Keratinocyte (primary cell): ENCODE data around the gene MICALL1. TPM values are rescaled to one million over a fixed set of nuclear protein-coding genes. Genes with fewer than 3 reads are reported as not detected.

Source experiments
- DNase-seq: peaks from one replicate; pipeline ENCODE4 v3.0.0-alpha.2; 2011; ENCODE audit warnings: low read depth, missing footprints, low spot score
- FAIRE-seq: peaks from 2 replicates; lab custom pipeline; 2011; peaks lifted over from hg19 to GRCh38; lab: Jason Lieb, UNC
- H2AFZ ChIP-seq: 2 replicates; pipeline ENCODE4 v1.6.0; 2012; ENCODE audit warnings: low read length, control low read depth, inconsistent platforms; ENCODE audit not compliant: control insufficient read depth
- H3K27ac ChIP-seq: 2 replicates; pipeline ENCODE4 v1.5.1; 2011; ENCODE audit warnings: low read length; ENCODE audit not compliant: control insufficient read depth, insufficient read depth
- H3K27me3 ChIP-seq: 3 replicates; pipeline ENCODE4 v1.6.0; 2011; ENCODE audit warnings: low read length; ENCODE audit not compliant: control insufficient read depth, insufficient read depth; ENCODE audit errors: extremely low read depth
- H3K36me3 ChIP-seq, 2 experiments: 2 replicates in 1 of 2; 3 replicates in 1 of 2; pipeline ENCODE4 v1.5.1; 2011; ENCODE audit warnings: low read length in 2 of 2, mild to moderate bottlenecking in 1 of 2; ENCODE audit not compliant: control insufficient read depth in 2 of 2, insufficient read depth in 2 of 2; ENCODE audit errors: extremely low read depth in 1 of 2
- H3K4me1 ChIP-seq: 3 replicates; pipeline ENCODE4 v1.5.1; 2011; ENCODE audit warnings: low read length; ENCODE audit not compliant: control insufficient read depth, insufficient read depth; ENCODE audit errors: extremely low read depth
- H3K4me2 ChIP-seq: 3 replicates; pipeline ENCODE4 v1.6.0; 2011; ENCODE audit warnings: low read depth, low read length; ENCODE audit not compliant: control insufficient read depth, insufficient read depth; ENCODE audit errors: extremely low read depth
- H3K4me3 ChIP-seq, 3 experiments: fragments of 200-600 bp in 1 of 3; sonication (generic) in 1 of 3; 2 replicates in 2 of 3; 3 replicates in 1 of 3; pipeline ENCODE4 v1.5.1; 2011 to 2016; ENCODE audit warnings: low read length in 3 of 3, mild to moderate bottlenecking in 3 of 3, control low read depth in 2 of 3, inconsistent platforms in 1 of 3, low read depth in 1 of 3, mixed read lengths in 1 of 3, mixed run types in 1 of 3, moderate library complexity in 1 of 3; ENCODE audit not compliant: control insufficient read depth in 2 of 3, insufficient read depth in 2 of 3; ENCODE audit errors: extremely low read depth in 1 of 3
- H3K79me2 ChIP-seq: 2 replicates; pipeline ENCODE4 v1.6.0; 2012; ENCODE audit warnings: low read length; ENCODE audit not compliant: control insufficient read depth, insufficient read depth
- H3K9ac ChIP-seq: 3 replicates; pipeline ENCODE4 v1.6.0; 2011; ENCODE audit warnings: low read length; ENCODE audit not compliant: control insufficient read depth, insufficient read depth; ENCODE audit errors: extremely low read depth
- H3K9me1 ChIP-seq: 3 replicates; pipeline ENCODE4 v1.6.0; 2011; ENCODE audit warnings: low read length; ENCODE audit not compliant: control insufficient read depth, insufficient read depth; ENCODE audit errors: extremely low read depth
- H3K9me3 ChIP-seq: 2 replicates; pipeline ENCODE4 v1.5.1; 2012; ENCODE audit warnings: low read depth, low read length; ENCODE audit not compliant: control insufficient read depth
- H4K20me1 ChIP-seq: 3 replicates; pipeline ENCODE4 v1.6.0; 2011; ENCODE audit warnings: low read length; ENCODE audit not compliant: control insufficient read depth, insufficient read depth; ENCODE audit errors: extremely low read depth
- CTCF ChIP-seq, 3 experiments: IDR thresholded peaks in 1 of 3; conservative IDR thresholded peaks in 1 of 3; optimal IDR thresholded peaks in 1 of 3; 2 replicates in 2 of 3; 3 replicates in 1 of 3; pipeline versions ENCODE3 to v1.5.1; 2011; ENCODE audit warnings: low read length in 3 of 3, mild to moderate bottlenecking in 3 of 3, moderate library complexity in 2 of 3, control low read depth in 1 of 3, inconsistent platforms in 1 of 3; ENCODE audit not compliant: insufficient read depth in 2 of 3; ENCODE audit errors: extremely low read depth in 1 of 3
- EZH2 ChIP-seq: IDR thresholded peaks from one replicate; pipeline ENCODE4 v1.6.1; 2012; ENCODE audit warnings: inconsistent platforms, mild to moderate bottlenecking, low read length, moderate library complexity
- dilution Hi-C: fragments of 300-500 bp; cut with MboI; formaldehyde crosslinking; loops from one replicate; pipeline ENCODE4 v1.7.0; 2020; ENCODE audit warnings: low sequenced_read_pairs; ENCODE audit not compliant: extremely low pct_ligation_motif_present
- polyA plus RNA-seq, 5 experiments: library from polyadenylated mRNA; depleted of rRNA in 3 of 5; stranded (reverse) in 3 of 5; stranded (forward) in 1 of 5; unstranded in 1 of 5; fragments of >200 nt; gene quantifications; 1 replicate in 1 of 5; 2 replicates in 3 of 5; 3 replicates in 1 of 5; pipeline versions ENCODE4 v1.2.1 to v1.2.3, GENCODE V29; 2011 to 2012; ENCODE audit warnings: missing spikeins in 2 of 5, low read depth in 1 of 5, low replicate concordance in 1 of 5

MICALL1 gene
- polyA plus RNA-seq, 1 donor (not counting 4 experiments of a cell fraction or from before 2014, with no cell fraction given): 42.8 TPM

DNA sequence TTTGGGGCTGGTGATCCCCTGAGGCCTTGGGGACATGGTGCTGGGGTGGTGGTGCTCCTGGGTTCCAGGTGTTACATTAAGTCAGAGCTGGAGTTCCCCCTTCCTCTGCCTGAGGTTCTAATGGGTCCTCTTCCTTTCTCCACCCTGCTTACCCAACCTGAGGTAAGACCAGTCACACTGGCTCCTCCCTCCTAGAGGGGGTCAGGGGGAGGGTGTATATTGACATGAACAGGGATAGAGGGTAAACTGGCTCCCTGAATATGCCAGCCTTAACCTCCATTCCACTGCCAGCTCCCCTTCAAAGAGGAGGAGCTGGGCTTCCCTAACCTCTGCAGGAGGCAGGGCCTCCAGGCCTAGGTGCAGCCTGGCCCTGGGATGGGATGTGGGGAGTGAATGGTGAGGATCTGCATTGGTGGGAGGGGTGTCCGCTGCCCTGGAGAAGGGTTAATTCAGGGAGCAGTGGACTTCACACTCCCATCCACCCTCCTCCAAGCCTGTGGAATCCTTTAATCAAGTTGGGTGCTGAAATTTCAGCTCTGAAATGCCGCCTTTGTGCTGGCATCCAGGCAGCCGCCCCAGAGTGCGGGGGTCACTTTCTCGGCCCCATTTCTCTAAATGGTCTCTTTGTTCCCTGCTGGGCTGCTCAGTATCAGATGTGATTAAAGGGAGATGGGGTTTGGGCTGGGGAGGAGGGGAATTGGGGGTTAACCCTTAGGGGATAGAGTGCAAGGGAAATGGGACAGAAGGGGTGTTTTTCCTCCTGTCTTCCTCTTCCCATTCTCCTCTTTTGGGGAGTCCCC, 62.6 kb downstream of the MICALL1 start:
- Histone ChIP-seq H3K4me1 (no peaks in the 10 kb centered on the region), H3K9me1 (no peaks in the 10 kb centered on the region), H3K79me2 (no peaks in the 10 kb centered on the region), H3K27ac (no peak overlapping the region), H3K4me3 (no peak overlapping the region), H3K9me3 (no peaks in the 10 kb centered on the region), H3K4me2 (no peak overlapping the region), H3K9ac (no peak overlapping the region), H2AFZ (no peak overlapping the region), H3K36me3 (peaks cover 28 to 29% of the 10 kb centered on the region in 2 experiments), H4K20me1 (no peaks in the 10 kb centered on the region), H3K27me3 (no peaks in the 10 kb centered on the region)
- FAIRE-seq (no peak), DNase-seq (no peak)
- TF ChIP-seq EZH2 (no peak), CTCF (optimal IDR thresholded peaks at IDR 0.05 in 1 of 3, IDR thresholded peaks at IDR 0.05 in 1 of 3, conservative IDR thresholded peaks at IDR 0.05 in 1 of 3; ENCODE audit: extremely low read depth in 1 of 3, insufficient read depth in 2 of 3, low read length in 3 of 3) (no peak)
- dilution Hi-C loops: no loop called here

- Histone ChIP-seq H3K9me1 (no peaks in the 10 kb centered on the region), H3K9me3 (no peaks in the 10 kb centered on the region), H3K27me3 (no peaks in the 10 kb centered on the region), H3K4me3 (no peak overlapping the region), H3K4me1 (peaks cover 7% of the 10 kb centered on the region), H3K36me3 (peaks cover 17 to 26% of the 10 kb centered on the region in 2 experiments), H3K79me2 (no peaks in the 10 kb centered on the region), H3K27ac (no peak overlapping the region), H4K20me1 (no peaks in the 10 kb centered on the region), H2AFZ (no peak overlapping the region), H3K4me2 (no peak overlapping the region), H3K9ac (no peak overlapping the region)
- TF ChIP-seq EZH2 (no peak), CTCF (optimal IDR thresholded peaks at IDR 0.05 in 1 of 3, IDR thresholded peaks at IDR 0.05 in 1 of 3, conservative IDR thresholded peaks at IDR 0.05 in 1 of 3; ENCODE audit: extremely low read depth in 1 of 3, insufficient read depth in 2 of 3, low read length in 3 of 3) (no peak)
- dilution Hi-C loops: no loop called here
- no peak for FAIRE-seq
- no peak for DNase-seq
These were observed 64.8 kb downstream of the MICALL1 start for GRCh38 chr22:37970864-37971263.
